Measurements from ENCODE around the gene ADM5.
"Not testable (repeated sequence)": the region's sequence is repeated elsewhere in the genome, so short reads cannot be mapped to it uniquely, and the experiment has no call there.

The ADM5 gene

DNA sequence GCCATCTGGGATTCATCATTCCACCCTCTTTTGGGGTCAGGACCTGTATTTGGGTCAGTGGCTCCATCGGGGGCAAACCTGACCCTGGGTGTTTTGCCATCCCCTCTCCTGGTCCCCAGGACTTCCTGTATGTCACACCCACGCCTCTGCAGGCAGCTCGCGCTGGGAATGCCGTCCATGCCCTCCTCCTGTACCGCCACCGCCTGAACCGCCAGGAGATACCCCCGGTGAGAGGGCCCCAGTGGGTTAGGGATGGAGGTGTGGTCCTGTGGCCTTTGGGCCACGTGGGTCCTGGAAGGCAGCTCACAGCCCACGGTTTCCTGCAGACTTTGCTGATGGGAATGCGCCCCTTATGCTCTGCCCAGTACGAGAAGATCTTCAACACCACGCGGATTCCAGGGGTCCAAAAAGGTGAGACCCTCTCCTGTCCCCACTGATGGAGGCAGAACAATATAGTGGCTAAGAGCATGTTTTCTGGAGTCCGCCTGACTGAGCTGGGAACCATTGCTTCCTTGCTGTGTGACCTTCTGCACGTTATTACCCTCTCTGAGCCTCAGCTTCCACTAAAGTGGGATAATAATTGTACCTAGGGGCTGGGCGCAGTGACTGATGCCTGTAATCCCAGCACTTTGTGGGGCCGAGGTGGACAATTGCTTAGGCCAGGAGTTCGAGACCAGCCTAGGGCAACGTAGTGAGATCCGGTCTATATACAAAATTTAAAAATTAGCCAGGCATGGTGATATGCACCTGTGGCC, 15.7 kb downstream of the ADM5 start:
- no peak for FAIRE-seq

DNA sequence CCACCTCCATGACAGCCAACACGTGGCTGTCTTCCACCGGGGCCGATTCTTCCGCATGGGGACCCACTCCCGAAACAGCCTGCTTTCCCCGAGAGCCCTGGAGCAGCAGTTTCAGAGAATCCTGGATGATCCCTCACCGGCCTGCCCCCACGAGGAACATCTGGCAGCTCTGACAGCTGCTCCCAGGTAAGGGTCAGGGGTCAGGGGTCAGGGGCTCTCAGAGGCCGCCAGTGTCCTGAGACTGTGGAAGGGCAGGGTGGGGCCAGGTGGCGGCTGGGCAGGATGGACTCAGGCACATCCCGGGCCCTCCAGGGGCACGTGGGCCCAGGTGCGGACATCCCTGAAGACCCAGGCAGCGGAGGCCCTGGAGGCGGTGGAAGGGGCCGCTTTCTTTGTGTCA, 16.5 kb downstream of the ADM5 start:
- no peak for FAIRE-seq

DNA sequence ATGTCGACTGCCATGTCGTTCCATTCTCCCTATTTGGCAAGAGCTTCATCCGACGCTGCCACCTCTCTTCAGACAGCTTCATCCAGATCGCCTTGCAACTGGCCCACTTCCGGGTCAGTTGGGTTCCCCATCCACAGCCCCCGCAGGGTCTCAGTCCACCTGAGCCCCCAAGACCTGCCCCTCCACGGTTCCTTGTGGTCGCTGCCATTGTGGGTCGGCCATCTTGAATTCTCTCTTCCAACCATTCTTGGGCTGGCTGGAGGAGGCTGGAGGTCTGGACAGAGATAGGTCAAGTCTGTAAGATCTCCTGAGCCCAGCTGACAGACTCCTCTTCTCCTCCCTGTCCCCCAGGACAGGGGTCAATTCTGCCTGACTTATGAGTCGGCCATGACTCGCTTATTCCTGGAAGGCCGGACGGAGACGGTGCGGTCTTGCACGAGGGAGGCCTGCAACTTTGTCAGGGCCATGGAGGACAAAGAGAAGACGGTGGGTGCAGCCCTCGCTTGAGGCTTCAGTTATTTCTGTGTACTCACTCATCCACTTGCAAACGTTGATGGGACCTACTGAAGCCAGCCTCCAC, 21.1 kb downstream of the ADM5 start:
- no peak for FAIRE-seq

DNA sequence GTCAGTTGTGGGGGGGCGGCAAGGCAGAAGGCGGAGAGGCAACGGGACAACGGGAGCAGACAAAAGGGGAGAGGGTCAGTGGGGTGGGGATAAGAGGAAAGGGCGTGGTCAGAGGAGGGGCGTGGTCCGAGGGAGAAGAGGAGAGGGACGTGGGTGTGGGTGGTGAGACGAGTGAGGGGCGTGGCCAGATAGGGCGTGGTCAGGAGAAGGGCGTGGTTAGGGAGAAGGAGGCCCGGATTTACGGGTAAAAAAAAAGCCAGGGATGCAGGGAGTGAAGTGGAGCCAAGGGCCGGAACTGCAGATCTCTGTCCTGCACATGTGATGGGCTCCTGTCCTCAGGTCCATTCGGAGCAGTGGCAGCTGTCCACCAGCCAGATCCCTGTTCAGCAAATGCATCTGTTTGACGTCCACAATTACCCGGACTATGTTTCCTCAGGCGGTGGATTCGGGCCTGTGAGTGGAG, 23.0 kb downstream of the ADM5 start:
- FAIRE-seq: no peak

DNA sequence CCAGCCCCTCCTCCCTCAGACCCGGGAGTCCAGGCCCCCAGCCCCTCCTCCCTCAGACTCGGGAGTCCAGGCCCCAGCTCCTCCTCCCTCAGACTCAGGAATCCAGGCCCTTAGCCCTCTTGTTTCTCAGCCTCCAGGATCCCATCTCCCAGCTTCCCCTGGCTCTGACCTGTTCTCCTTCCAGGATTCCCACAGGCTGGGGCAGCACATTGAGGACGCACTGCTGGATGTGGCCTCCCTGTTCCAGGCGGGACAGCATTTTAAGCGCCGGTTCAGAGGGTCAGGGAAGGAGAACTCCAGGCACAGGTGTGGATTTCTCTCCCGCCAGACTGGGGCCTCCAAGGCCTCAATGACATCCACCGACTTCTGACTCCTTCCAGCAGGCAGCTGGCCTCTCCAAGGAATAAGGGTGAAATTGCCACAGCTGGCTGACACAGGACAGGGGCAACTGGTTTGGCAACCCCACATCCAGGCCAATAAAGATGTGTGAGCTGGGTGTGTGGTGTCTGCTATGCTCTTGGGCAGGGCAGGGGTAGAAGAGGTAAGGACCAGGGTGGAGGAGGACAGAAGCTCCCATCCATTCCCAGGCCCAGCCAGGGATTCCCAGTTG, 23.9 kb downstream of the ADM5 start:
- FAIRE-seq: no peak

DNA sequence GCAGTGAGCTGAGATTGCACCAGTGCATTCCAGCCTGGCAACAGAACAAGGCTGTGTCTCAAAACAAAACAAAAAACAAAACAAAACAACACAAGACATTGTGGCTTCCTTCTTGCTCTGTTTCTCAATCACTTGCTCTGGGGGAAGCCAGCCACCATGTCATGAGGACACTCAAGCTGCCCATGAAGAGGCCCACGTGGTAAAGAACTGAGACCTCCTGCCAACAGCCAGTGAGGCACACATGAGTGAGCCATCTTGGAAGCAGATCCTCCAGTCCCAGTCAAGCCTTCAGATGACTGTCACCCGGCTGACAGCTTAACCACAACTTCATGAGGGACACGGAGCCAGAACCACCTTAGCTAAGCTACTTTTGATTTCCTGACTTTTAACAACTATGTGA, 26.8 kb downstream of the ADM5 start:
- no peak for FAIRE-seq

DNA sequence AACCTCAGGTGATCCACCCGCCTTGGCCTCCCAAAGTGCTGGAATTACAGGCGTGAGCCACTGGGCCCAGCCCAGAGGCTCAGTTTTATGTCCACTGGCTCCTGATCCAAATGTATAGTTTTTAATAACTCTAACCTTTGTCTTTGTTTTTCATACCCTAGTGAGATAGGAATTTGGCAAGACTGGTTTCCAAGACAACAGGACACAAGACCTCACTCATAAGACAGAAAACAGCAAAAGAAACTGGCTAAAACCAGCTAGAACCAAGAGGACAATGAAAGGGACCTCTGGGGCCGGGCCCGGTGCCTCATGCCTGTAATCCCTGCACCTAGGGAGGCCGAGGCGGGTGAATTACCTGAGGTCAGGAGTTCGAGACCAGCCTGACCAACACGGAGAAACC, 29.1 kb downstream of the ADM5 start:
- FAIRE-seq: no peak

DNA sequence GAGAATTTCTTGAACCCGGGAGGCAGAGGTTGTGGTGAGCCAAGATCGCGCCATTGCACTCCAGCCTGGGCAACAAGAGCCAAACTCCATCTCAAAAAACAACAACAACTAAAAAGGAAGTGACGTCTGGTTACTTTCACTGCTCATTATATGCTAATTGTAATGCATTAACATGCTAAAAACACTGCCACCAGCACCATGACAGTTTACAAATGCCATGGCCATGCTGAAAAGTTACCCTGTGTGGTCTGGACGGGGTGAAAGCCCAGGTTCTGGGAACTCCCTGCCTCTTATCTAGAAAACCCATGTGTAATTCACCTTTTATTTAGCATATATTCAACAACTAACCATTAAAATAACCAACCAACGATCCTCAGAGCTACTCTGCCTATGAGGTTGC, 29.6 kb downstream of the ADM5 start:
- no peak for FAIRE-seq

DNA sequence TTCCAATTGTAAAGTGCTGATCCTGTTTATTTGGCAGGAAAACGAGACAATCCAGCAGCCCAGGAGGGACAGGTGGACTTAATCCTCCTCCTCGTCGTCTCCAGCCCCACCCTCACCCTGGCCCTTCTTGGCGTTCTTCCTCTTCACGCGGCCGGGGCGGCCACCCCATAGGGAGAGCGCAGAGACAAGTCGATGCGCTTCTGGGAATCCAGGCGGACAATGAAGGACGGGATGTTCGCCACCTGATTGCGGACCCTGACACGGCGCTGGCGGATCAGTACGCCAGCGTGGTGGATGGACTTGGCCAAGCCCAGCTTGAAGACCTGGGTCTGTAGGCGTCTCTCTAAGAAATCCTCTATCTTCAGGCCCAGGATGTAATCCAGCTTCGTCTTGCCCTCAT, 30.0 kb downstream of the ADM5 start:
- not testable (repeated sequence) for FAIRE-seq

DNA sequence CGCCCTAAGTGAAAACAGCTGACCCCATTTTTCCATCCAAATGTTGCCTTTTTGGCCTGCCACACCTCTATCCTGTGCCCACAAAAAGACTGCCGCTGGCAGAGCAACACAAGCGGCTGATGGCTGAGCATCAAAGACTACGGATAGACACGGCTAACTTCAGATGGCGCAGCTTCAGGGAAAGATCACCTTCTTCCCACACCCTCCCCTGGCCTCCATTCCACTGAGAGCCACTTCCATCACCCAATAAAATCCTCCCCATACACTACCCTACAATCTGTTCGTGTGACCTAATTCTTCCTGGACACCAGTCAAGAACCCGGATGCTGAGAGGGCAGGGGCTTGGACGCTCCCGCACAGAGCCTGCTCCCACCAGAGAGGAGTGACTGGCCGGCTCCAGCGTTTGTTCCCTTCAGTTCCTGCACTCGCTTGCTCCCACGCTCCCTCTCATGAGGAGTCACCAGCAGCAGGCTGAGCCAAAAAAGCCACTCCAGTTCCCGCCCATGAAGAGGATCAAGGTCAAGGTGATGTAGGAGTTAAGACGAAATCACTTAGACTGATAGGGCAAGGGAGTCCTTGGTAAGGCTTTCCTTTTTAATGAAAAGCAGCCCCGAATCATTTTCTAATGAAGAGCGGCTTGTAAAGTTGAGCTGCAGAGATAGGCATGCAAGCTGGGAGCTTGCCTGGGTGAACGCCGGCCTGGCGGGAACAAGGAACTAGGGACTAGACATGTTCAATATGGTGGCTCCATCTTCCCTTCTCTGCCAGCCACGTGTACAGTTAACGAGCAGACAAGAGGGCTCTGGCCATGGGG, 38.0 kb downstream of the ADM5 start:
- no peak for FAIRE-seq

DNA sequence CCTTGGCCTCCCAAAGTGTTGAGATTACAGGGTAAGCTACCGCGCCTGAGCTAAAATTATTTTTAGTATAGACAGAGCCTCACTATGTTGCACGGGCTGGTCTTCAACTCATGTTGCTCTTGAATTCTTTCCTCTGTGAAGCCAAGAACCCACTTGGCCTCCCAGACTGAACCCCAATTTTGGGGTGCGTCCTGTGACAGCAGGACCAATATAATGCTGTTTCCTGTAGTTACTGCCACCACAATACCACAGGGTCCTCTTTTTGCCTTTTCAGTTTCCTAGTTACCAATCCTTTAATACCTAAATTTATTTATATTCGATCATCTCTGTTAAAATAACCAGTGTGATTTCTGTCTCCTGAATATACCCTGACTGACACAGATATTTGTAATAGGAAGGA, 40.8 kb downstream of the ADM5 start:
- no peak for FAIRE-seq

DNA sequence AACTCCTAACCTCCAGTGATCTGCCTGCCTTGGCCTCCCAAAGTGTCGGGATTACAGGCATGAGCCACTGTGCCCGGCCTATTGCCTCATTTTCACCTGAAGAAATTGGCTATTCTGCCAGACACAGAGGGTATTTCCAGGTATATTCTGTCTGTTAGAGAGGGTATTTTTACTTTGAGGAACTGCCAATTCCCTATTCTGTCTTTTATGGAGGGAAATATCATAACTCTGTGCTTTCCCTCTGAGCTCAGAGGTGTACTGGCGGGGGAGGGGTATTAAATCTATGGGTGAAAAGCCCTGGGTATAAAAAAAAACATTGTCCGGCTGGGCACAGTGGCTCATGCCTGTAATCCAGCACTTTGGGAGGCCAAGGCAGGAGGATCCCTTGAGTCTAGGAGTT, 48.9 kb downstream of the ADM5 start:
- FAIRE-seq: no peak

DNA sequence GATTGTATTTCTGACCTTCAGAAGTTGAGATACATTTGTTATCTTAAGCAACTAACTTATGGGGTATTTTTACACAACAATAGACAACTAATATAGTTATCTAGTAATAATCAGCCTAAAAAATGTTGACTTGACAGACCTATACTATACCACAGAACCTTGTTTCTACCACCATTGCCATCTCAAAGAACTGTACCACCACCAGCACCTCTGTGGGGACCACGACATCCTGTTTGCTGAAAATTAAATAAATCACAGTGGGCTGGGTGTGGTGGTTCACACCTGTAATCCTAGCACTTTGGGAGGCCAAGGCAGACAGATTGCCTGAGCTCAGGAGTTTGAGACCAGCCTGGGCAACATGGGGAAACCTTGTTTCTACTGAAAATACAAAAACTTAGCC, 49.7 kb downstream of the ADM5 start:
- FAIRE-seq: no peak

DNA sequence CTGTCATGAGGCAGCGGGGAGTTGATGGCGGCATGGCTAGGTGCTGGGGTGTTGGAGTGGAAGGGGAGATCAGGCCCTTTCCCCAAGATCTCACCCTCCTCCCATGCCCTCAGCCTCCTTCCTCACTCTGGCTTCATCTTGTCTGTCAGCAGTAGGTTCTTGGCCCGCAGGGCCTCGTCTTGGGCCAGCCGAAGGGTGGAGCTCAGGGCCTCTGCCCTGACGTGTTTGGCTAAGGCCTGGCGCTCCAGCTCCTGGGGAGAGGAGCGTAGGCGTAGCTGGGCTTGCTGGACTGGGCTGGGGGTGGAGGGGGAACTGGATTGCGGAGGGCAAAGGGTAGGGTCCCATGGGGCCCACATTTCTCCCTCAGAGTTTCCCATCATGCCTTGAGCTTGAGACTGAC, 50.5 kb downstream of the ADM5 start:
- no peak for FAIRE-seq
